BJ (cell line): ENCODE measurements around the gene DGLUCY. TPM values are rescaled to one million over a fixed set of nuclear protein-coding genes. Genes with fewer than 3 reads are reported as not detected.

Source experiments
- CTCF ChIA-PET: fragments of 350-600 bp; formaldehyde crosslinking; extraction: SDS; loops from one replicate; lab custom pipeline; 2021; ENCODE audit warnings: antibody characterized with exemption, inconsistent platforms; lab: Yijun Ruan, JAX
- POLR2A ChIA-PET: fragments of 300-600 bp; sonication (Branson Sonifier 250); formaldehyde crosslinking; extraction: SDS; loops from one replicate; lab custom pipeline; 2021; ENCODE audit warnings: antibody characterized with exemption; lab: Charles Lee
- DNase-seq: peaks from one replicate; pipeline ENCODE4 v3.0.0-alpha.2; 2011; ENCODE audit warnings: low read depth
- H3K27me3 ChIP-seq: 2 replicates; pipeline ENCODE4 v1.6.0; 2011; ENCODE audit warnings: low read length; ENCODE audit not compliant: control insufficient read depth, insufficient read depth
- H3K36me3 ChIP-seq: 2 replicates; pipeline ENCODE4 v1.5.1; 2011; ENCODE audit warnings: low read length; ENCODE audit not compliant: control insufficient read depth, insufficient read depth
- H3K4me3 ChIP-seq: 2 replicates; pipeline ENCODE4 v1.5.1; 2011; ENCODE audit warnings: low read depth, mild to moderate bottlenecking, control low read depth, low read length
- CTCF ChIP-seq: IDR thresholded peaks from 2 replicates; pipeline ENCODE4 v1.5.1; 2011; ENCODE audit warnings: low read depth, mild to moderate bottlenecking, control low read depth, inconsistent platforms, low read length, moderate library complexity; ENCODE audit not compliant: insufficient read depth
- polyA plus RNA-seq: library from polyadenylated mRNA; depleted of rRNA; stranded (reverse); fragments of >200 nt; gene quantifications from 2 replicates; pipeline ENCODE4 v1.2.3, GENCODE V29; 2011

DGLUCY gene
- polyA plus RNA-seq, 1 experiment: 18.9 TPM

GRCh38 chr14:91215381-91215780 is 101.5 kb downstream of the DGLUCY start:
- H3K27me3 ChIP-seq: no peaks in the 10 kb centered on the region
- no peak overlapping the region for H3K4me3 ChIP-seq
- DNase-seq: no peak
- ChIA-PET CTCF (interaction anchor here (1.1 to 1.4 kb wide), 2 partner anchors 14 to 38 kb away, joined by 3 to 7 read pairs; no protein-coding TSS in a partner anchor), POLR2A (no interaction called here)
- no peak for TF ChIP-seq CTCF
- peaks cover 2% of the 10 kb centered on the region for H3K36me3 ChIP-seq

- H3K27me3 ChIP-seq: no peaks in the 10 kb centered on the region
- DNase-seq: no peak
- H3K4me3 ChIP-seq: no peak overlapping the region
- H3K36me3 ChIP-seq: peaks cover 2% of the 10 kb centered on the region
- TF ChIP-seq CTCF: no peak
- CTCF ChIA-PET: interaction anchor here (1.1 to 1.3 kb wide), 2 partner anchors 14 to 15 kb away, joined by 3 read pairs; no protein-coding TSS in a partner anchor
- POLR2A ChIA-PET: no interaction called here
Measured at GRCh38 chr14:91216731-91217226, 102.9 kb downstream of the DGLUCY start.

GRCh38 chr14:91218014-91218413 is 104.1 kb downstream of the DGLUCY start:
- Histone ChIP-seq H3K36me3 (peaks cover 2% of the 10 kb centered on the region), H3K27me3 (no peaks in the 10 kb centered on the region), H3K4me3 (no peak overlapping the region)
- ChIA-PET CTCF (interaction anchor here (1.2 kb wide), 1 partner anchor 9 kb away, joined by 3 read pairs; no protein-coding TSS in a partner anchor), POLR2A (no interaction called here)
- no peak for DNase-seq
- TF ChIP-seq CTCF: no peak

GRCh38 chr14:91219517-91220389 is 105.9 kb downstream of the DGLUCY start:
- Histone ChIP-seq H3K36me3 (peaks cover 2% of the 10 kb centered on the region), H3K27me3 (no peaks in the 10 kb centered on the region), H3K4me3 (no peak overlapping the region)
- DNase-seq: no peak
- TF ChIP-seq CTCF: no peak
- POLR2A ChIA-PET: no interaction called here
- CTCF ChIA-PET: interaction anchor here (0.8 to 1.2 kb wide), 3 partner anchors 8 to 67 kb away, joined by 3 to 4 read pairs (median 4); no protein-coding TSS in a partner anchor

- no peaks in the 10 kb centered on the region for H3K27me3 ChIP-seq
- ChIA-PET CTCF (no interaction called here), POLR2A (no interaction called here)
- peaks cover 2% of the 10 kb centered on the region for H3K36me3 ChIP-seq
- TF ChIP-seq CTCF: no peak
- no peak overlapping the region for H3K4me3 ChIP-seq
- no peak for DNase-seq
Measured at GRCh38 chr14:91220581-91221000, 106.7 kb downstream of the DGLUCY start.
